Astrocyte of the cerebellum (primary cell): ENCODE measurements around the gene CD200R1L.
"Not testable (repeated sequence)": the region's sequence is repeated elsewhere in the genome, so short reads cannot be mapped to it uniquely, and the experiment has no call there.

Experiments
- DNase-seq: peaks from one replicate; pipeline ENCODE4 v3.0.0-alpha.2; 2011; ENCODE audit warnings: low read depth
- H3K4me3 ChIP-seq: 2 replicates; pipeline ENCODE4 v1.5.1; 2011; ENCODE audit warnings: mild to moderate bottlenecking, low read depth, low read length, moderate library complexity
- in situ Hi-C: cut with HindIII; loops from 2 replicates; pipeline ENCODE4 v1.10.0; 2017; ENCODE audit warnings: low sequenced_read_pairs
- TF ChIP-seq, protein P1 (sequence below): IDR thresholded peaks from 2 replicates; pipeline ENCODE4 v1.5.1; 2012; ENCODE audit warnings: low read length, low read depth, moderate library complexity, mild to moderate bottlenecking; ENCODE audit errors: missing control alignments

Gene CD200R1L

GRCh38 chr3:112858410-112859069 is 11.9 kb upstream of the CD200R1L start:
- DNase-seq: no peak
- in situ Hi-C loops: no loop called here
- TF ChIP-seq, protein P1, sequence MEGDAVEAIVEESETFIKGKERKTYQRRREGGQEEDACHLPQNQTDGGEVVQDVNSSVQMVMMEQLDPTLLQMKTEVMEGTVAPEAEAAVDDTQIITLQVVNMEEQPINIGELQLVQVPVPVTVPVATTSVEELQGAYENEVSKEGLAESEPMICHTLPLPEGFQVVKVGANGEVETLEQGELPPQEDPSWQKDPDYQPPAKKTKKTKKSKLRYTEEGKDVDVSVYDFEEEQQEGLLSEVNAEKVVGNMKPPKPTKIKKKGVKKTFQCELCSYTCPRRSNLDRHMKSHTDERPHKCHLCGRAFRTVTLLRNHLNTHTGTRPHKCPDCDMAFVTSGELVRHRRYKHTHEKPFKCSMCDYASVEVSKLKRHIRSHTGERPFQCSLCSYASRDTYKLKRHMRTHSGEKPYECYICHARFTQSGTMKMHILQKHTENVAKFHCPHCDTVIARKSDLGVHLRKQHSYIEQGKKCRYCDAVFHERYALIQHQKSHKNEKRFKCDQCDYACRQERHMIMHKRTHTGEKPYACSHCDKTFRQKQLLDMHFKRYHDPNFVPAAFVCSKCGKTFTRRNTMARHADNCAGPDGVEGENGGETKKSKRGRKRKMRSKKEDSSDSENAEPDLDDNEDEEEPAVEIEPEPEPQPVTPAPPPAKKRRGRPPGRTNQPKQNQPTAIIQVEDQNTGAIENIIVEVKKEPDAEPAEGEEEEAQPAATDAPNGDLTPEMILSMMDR: no peak
- no peak overlapping the region for H3K4me3 ChIP-seq

GRCh38 chr3:112857526-112857925 is 10.9 kb upstream of the CD200R1L start:
- in situ Hi-C loops: no loop called here
- TF ChIP-seq, protein P1: no peak
- DNase-seq: no peak
- H3K4me3 ChIP-seq: no peak overlapping the region

GRCh38 chr3:112856537-112856936 is 9.9 kb upstream of the CD200R1L start:
- in situ Hi-C loops: no loop called here
- TF ChIP-seq, protein P1: no peak
- H3K4me3 ChIP-seq: no peak overlapping the region
- DNase-seq: no peak

DNA sequence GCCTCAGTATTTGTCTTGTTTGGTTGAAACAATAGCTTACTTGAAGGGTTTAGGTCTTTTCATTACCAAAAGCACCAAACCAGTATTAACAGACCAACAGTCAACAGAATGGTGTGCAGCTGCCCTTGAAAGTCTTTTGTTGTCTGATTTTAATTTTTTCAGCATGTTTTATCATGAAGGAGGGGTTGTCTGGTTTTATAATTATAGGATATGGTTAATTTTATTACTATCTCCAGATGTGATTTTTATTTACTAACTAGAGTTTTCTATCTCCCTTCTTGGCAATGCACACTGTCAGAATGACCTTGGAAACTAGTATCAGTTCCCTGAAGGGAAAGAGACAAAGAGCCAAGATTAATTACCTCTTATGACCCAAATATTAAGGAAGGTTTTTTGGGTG is 9.2 kb upstream of the CD200R1L start:
- TF ChIP-seq, protein P1: no peak
- in situ Hi-C loops: no loop called here
- H3K4me3 ChIP-seq: no peak overlapping the region
- DNase-seq: no peak

DNA sequence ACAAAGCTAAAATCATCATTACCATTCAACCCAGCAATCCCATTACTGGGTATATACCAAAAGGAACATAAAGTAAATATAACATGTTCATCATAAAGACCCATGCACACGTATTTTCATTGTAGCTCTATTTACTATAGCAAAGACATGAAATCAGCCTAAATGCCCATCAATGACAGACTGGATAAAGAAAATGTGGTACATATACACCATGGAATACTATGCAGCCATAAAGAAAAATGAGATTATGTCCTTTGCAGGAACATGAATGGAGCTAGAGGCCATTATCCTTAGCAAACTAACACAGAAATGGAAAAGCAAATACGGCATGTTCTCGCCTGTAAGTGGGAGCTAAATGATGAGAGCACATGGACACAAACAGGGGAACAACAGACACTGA is 8.4 kb upstream of the CD200R1L start:
- H3K4me3 ChIP-seq, in situ Hi-C loops, DNase-seq: not testable (repeated sequence)

GRCh38 chr3:112848196-112848595 is 1.5 kb upstream of the CD200R1L start:
- in situ Hi-C loops: no loop called here
- H3K4me3 ChIP-seq: no peak overlapping the region
- no peak for DNase-seq
- TF ChIP-seq, protein P1: no peak

DNA sequence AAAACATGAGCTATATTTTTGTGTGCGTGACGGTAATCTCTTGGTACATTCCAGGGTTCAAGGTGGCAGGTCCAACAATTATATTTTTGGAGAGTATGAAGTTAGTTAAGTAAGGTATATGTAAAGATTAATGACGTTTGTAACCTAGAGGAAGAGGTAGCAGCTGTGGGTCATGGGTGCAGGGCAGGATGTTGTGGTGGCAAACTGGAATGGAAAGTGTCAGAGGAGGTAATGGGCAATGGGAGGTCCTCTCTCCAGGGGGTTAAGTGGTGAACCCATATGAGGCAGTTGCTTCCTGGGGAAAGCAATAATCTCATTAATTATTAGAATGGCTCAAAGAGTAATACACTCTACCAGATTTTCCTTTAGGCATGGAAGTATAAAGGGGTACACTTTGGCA is 1.0 kb upstream of the CD200R1L start:
- no peak overlapping the region for H3K4me3 ChIP-seq
- no peak for DNase-seq
- in situ Hi-C loops: no loop called here
- TF ChIP-seq, protein P1: no peak
